Endothelial cell of umbilical vein (primary cell): ENCODE data around the gene TRIM34.
"Not testable (repeated sequence)": the region's sequence is repeated elsewhere in the genome, so short reads cannot be mapped to it uniquely, and the experiment has no call there.

Experiments
- CTCF ChIP-seq, 2 donors: IDR thresholded peaks; 1 replicate in 1 of 2; 2 replicates in 1 of 2; pipeline ENCODE4 v1.5.1; 2011; ENCODE audit warnings: low read length in 2 of 2, mild to moderate bottlenecking in 2 of 2, moderate library complexity in 2 of 2, control low read depth in 1 of 2, inconsistent platforms in 1 of 2, low read depth in 1 of 2; ENCODE audit not compliant: insufficient read depth in 1 of 2; ENCODE audit errors: extremely low read depth in 1 of 2
- EZH2 ChIP-seq: IDR thresholded peaks from 2 replicates; pipeline ENCODE4 v1.6.1; 2012; ENCODE audit warnings: borderline replicate concordance, low read depth, mild to moderate bottlenecking, moderate library complexity, low read length, inconsistent platforms; ENCODE audit not compliant: severe bottlenecking
- FOS ChIP-seq: IDR thresholded peaks from 2 replicates; pipeline ENCODE4 v1.6.1; 2011; ENCODE audit warnings: mild to moderate bottlenecking, low read length, moderate library complexity, borderline replicate concordance; ENCODE audit not compliant: insufficient read depth
- JUN ChIP-seq: IDR thresholded peaks from 2 replicates; pipeline ENCODE4 v1.6.1; 2011; ENCODE audit warnings: borderline replicate concordance, low read depth; ENCODE audit not compliant: insufficient read length, insufficient read depth
- MAX ChIP-seq: IDR thresholded peaks from 2 replicates; pipeline ENCODE4 v1.6.1; 2011; ENCODE audit not compliant: insufficient read depth, insufficient read length

- TF ChIP-seq CTCF (IDR thresholded peaks at IDR 0.05; ENCODE audit: extremely low read depth in 1 of 2, insufficient read depth in 1 of 2, low read depth in 1 of 2, low read length in 2 of 2); FOS; MAX; JUN; EZH2: not testable (repeated sequence)
Measured at GRCh38 chr11:5682890-5683441, 58.2 kb downstream of the TRIM34 start.
